Measurements from ENCODE around the gene POU6F1. TPM values are rescaled to one million over a fixed set of nuclear protein-coding genes. Genes with fewer than 3 reads are reported as not detected.

Gene POU6F1
- total and polyA plus RNA-seq, 9 of the 15 experiments (the other 6 are each of a cell fraction or from before 2014, with no cell fraction given), result 0.14 to 3.3 (median 1.1) TPM

GRCh38 chr12:51218607-51219161 lies 822 bp upstream of the POU6F1 start (continued):
- TF ChIP-seq, protein P1, sequence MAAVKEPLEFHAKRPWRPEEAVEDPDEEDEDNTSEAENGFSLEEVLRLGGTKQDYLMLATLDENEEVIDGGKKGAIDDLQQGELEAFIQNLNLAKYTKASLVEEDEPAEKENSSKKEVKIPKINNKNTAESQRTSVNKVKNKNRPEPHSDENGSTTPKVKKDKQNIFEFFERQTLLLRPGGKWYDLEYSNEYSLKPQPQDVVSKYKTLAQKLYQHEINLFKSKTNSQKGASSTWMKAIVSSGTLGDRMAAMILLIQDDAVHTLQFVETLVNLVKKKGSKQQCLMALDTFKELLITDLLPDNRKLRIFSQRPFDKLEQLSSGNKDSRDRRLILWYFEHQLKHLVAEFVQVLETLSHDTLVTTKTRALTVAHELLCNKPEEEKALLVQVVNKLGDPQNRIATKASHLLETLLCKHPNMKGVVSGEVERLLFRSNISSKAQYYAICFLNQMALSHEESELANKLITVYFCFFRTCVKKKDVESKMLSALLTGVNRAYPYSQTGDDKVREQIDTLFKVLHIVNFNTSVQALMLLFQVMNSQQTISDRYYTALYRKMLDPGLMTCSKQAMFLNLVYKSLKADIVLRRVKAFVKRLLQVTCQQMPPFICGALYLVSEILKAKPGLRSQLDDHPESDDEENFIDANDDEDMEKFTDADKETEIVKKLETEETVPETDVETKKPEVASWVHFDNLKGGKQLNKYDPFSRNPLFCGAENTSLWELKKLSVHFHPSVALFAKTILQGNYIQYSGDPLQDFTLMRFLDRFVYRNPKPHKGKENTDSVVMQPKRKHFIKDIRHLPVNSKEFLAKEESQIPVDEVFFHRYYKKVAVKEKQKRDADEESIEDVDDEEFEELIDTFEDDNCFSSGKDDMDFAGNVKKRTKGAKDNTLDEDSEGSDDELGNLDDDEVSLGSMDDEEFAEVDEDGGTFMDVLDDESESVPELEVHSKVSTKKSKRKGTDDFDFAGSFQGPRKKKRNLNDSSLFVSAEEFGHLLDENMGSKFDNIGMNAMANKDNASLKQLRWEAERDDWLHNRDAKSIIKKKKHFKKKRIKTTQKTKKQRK (IDR thresholded peaks at IDR 0.05; ENCODE audit: borderline replicate concordance, low read depth, low read length), result no peak
- no peak for TF ChIP-seq HNRNPH1 (optimal IDR thresholded peaks at IDR 0.05; ENCODE audit: low read depth, low read length)
- no peak for TF ChIP-seq ZNF217 (CRISPR knock-in tag; IDR thresholded peaks at IDR 0.05)
- no peak for TF ChIP-seq ESRRB (CRISPR knock-in tag; IDR thresholded peaks at IDR 0.05; ENCODE audit: borderline replicate concordance)
- TF ChIP-seq, protein P2, sequence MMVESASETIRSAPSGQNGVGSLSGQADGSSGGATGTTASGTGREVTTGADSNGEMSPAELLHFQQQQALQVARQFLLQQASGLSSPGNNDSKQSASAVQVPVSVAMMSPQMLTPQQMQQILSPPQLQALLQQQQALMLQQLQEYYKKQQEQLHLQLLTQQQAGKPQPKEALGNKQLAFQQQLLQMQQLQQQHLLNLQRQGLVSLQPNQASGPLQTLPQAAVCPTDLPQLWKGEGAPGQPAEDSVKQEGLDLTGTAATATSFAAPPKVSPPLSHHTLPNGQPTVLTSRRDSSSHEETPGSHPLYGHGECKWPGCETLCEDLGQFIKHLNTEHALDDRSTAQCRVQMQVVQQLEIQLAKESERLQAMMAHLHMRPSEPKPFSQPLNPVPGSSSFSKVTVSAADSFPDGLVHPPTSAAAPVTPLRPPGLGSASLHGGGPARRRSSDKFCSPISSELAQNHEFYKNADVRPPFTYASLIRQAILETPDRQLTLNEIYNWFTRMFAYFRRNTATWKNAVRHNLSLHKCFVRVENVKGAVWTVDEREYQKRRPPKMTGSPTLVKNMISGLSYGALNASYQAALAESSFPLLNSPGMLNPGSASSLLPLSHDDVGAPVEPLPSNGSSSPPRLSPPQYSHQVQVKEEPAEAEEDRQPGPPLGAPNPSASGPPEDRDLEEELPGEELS (CRISPR knock-in tag; IDR thresholded peaks at IDR 0.05; ENCODE audit: borderline replicate concordance), result no peak
- TF ChIP-seq MCM7 (IDR thresholded peaks at IDR 0.05), result no peak
- no peak for TF ChIP-seq BCLAF1 (IDR thresholded peaks at IDR 0.05; ENCODE audit: borderline replicate concordance in 1 of 2, control insufficient read depth in 1 of 2, low read depth in 2 of 2, low read length in 1 of 2)
- no peak for TF ChIP-seq CAMTA2 (CRISPR knock-in tag; conservative IDR thresholded peaks at IDR 0.05)
- TF ChIP-seq, protein P3, sequence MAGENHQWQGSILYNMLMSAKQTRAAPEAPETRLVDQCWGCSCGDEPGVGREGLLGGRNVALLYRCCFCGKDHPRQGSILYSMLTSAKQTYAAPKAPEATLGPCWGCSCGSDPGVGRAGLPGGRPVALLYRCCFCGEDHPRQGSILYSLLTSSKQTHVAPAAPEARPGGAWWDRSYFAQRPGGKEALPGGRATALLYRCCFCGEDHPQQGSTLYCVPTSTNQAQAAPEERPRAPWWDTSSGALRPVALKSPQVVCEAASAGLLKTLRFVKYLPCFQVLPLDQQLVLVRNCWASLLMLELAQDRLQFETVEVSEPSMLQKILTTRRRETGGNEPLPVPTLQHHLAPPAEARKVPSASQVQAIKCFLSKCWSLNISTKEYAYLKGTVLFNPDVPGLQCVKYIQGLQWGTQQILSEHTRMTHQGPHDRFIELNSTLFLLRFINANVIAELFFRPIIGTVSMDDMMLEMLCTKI (IDR thresholded peaks at IDR 0.05; ENCODE audit: partially characterized antibody), result no peak
- no peak for TF ChIP-seq MAFF (IDR thresholded peaks at IDR 0.05; ENCODE audit: low read length)
- no peak for TF ChIP-seq SMARCB1 (IDR thresholded peaks at IDR 0.05; ENCODE audit: insufficient read length, low read depth)
- TF ChIP-seq SP2 (IDR thresholded peaks at IDR 0.05; ENCODE audit: extremely low read depth, low read depth, low read length, poor library complexity, severe bottlenecking), result no peak
- TF ChIP-seq ZKSCAN8 (CRISPR knock-in tag; IDR thresholded peaks at IDR 0.05), result no peak
- peak; percentile 50; the same call in 1 of the 2 replicates for TF ChIP-seq ELF4 (CRISPR knock-in tag; IDR thresholded peaks at IDR 0.05)
- TF ChIP-seq USF2 (CRISPR knock-in tag; IDR thresholded peaks at IDR 0.05), result no peak

Measured in K562 (cell line).